A549 (cell line): ENCODE measurements around the gene IL11RA.

ENCODE experiments used
- CEBPB ChIP-seq, 2 experiments: fragments of >200 bp in 1 of 2; sonication (Bioruptor Twin) in 1 of 2; formaldehyde crosslinking in 1 of 2; IDR thresholded peaks; 2 replicates each; pipeline ENCODE4 v1.6.1; 2012 to 2016
- KDM1A ChIP-seq: fragments of 200-600 bp; sonication (generic); IDR thresholded peaks from 2 replicates; pipeline ENCODE4 v1.6.1; 2016; ENCODE audit warnings: low read depth, mild to moderate bottlenecking
- MAX ChIP-seq: IDR thresholded peaks from 2 replicates; pipeline ENCODE4 v1.6.1; 2012
- PBX3 ChIP-seq: IDR thresholded peaks from 2 replicates; pipeline ENCODE4 v1.6.1; 2012
- POLR2A ChIP-seq: IDR thresholded peaks from 2 replicates; pipeline ENCODE4 v1.6.1; 2012; ENCODE audit warnings: mild to moderate bottlenecking, low read length
- RNF2 ChIP-seq: fragments of 200-600 bp; sonication (generic); IDR thresholded peaks from 2 replicates; pipeline ENCODE4 v1.6.1; 2016; ENCODE audit warnings: low read depth, mild to moderate bottlenecking, antibody characterized with exemption, moderate library complexity, borderline replicate concordance
- ZFP36 ChIP-seq: fragments of 450-650 bp; IDR thresholded peaks from 2 replicates; pipeline ENCODE4 v1.6.1; 2014; ENCODE audit warnings: borderline replicate concordance; ENCODE audit not compliant: partially characterized antibody
- TF ChIP-seq, protein P1 (sequence below): fragments of >200 bp; sonication (Bioruptor Twin); formaldehyde crosslinking; IDR thresholded peaks from 3 replicates; pipeline ENCODE4 v1.5.1; 2016
- TF ChIP-seq, protein P2 (sequence below): fragments of 250-450 bp; sonication (Bioruptor Pico); IDR thresholded peaks from 2 replicates; pipeline ENCODE4 v1.5.0; 2021; ENCODE audit warnings: mild to moderate bottlenecking, moderate library complexity, borderline replicate concordance

GRCh38 chr9:34684816-34685215, 32.8 kb downstream of the IL11RA start:
- TF ChIP-seq, protein P1, sequence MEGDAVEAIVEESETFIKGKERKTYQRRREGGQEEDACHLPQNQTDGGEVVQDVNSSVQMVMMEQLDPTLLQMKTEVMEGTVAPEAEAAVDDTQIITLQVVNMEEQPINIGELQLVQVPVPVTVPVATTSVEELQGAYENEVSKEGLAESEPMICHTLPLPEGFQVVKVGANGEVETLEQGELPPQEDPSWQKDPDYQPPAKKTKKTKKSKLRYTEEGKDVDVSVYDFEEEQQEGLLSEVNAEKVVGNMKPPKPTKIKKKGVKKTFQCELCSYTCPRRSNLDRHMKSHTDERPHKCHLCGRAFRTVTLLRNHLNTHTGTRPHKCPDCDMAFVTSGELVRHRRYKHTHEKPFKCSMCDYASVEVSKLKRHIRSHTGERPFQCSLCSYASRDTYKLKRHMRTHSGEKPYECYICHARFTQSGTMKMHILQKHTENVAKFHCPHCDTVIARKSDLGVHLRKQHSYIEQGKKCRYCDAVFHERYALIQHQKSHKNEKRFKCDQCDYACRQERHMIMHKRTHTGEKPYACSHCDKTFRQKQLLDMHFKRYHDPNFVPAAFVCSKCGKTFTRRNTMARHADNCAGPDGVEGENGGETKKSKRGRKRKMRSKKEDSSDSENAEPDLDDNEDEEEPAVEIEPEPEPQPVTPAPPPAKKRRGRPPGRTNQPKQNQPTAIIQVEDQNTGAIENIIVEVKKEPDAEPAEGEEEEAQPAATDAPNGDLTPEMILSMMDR: no peak
- TF ChIP-seq KDM1A (no peak), CEBPB (IDR thresholded peaks at IDR 0.05) (no peak), MAX (no peak), PBX3 (no peak), POLR2A (no peak), ZFP36 (no peak), RNF2 (no peak)
- TF ChIP-seq, protein P2, sequence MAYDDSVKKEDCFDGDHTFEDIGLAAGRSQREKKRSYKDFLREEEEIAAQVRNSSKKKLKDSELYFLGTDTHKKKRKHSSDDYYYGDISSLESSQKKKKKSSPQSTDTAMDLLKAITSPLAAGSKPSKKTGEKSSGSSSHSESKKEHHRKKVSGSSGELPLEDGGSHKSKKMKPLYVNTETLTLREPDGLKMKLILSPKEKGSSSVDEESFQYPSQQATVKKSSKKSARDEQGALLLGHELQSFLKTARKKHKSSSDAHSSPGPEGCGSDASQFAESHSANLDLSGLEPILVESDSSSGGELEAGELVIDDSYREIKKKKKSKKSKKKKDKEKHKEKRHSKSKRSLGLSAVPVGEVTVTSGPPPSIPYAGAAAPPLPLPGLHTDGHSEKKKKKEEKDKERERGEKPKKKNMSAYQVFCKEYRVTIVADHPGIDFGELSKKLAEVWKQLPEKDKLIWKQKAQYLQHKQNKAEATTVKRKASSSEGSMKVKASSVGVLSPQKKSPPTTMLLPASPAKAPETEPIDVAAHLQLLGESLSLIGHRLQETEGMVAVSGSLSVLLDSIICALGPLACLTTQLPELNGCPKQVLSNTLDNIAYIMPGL: no peak
